ENCODE results near the gene MRTFA. TPM values are rescaled to one million over a fixed set of nuclear protein-coding genes. Genes with fewer than 3 reads are reported as not detected.
"Not testable (repeated sequence)": the region's sequence is repeated elsewhere in the genome, so short reads cannot be mapped to it uniquely, and the experiment has no call there.

MRTFA gene
- polyA plus RNA-seq, 2 donors = 10.7 to 16.5 TPM

GRCh38 chr22:40500465-40500786, 136.1 kb downstream of the MRTFA start:
- not testable (repeated sequence) for H3K9me3 ChIP-seq (ENCODE audit: control insufficient read depth in 2 of 2, insufficient read depth in 1 of 2, low read depth in 1 of 2, low read length in 1 of 2); H3K4me3 ChIP-seq (ENCODE audit: low read depth in 1 of 2, low read length in 2 of 2); H3K27me3 ChIP-seq (ENCODE audit: control insufficient read depth in 1 of 2, insufficient read depth in 2 of 2, low read length in 2 of 2); H3K4me1 ChIP-seq (ENCODE audit: control insufficient read depth in 2 of 2, insufficient read depth in 2 of 2, low read length in 1 of 2); H3K27ac ChIP-seq (ENCODE audit: low read depth in 2 of 2, low read length in 1 of 2); H3K36me3 ChIP-seq (ENCODE audit: control insufficient read depth in 2 of 2, insufficient read depth in 2 of 2, low read length in 1 of 2)
- whole genome bisulfite sequencing, 2 donors = 74 to 80% methylated on average over 4 of the region's 5 CpGs

GRCh38 chr22:40499209-40499623, 137.3 kb downstream of the MRTFA start:
- H3K4me1 ChIP-seq (ENCODE audit: control insufficient read depth in 2 of 2, insufficient read depth in 2 of 2, low read length in 1 of 2) = peaks cover 0 to 2% of the 10 kb centered on the region in 2 donors
- H3K36me3 ChIP-seq (ENCODE audit: control insufficient read depth in 2 of 2, insufficient read depth in 2 of 2, low read length in 1 of 2) = no peaks in the 10 kb centered on the region
- no peak overlapping the region for H3K4me3 ChIP-seq (ENCODE audit: low read depth in 1 of 2, low read length in 2 of 2)
- no peaks in the 10 kb centered on the region for H3K27me3 ChIP-seq (ENCODE audit: control insufficient read depth in 1 of 2, insufficient read depth in 2 of 2, low read length in 2 of 2)
- no peaks in the 10 kb centered on the region for H3K9me3 ChIP-seq (ENCODE audit: control insufficient read depth in 2 of 2, insufficient read depth in 1 of 2, low read depth in 1 of 2, low read length in 1 of 2)
- H3K27ac ChIP-seq (ENCODE audit: low read depth in 2 of 2, low read length in 1 of 2) = no peak overlapping the region

GRCh38 chr22:40498420-40499208, 137.9 kb downstream of the MRTFA start:
- H3K27ac ChIP-seq (ENCODE audit: low read depth in 2 of 2, low read length in 1 of 2) = no peak overlapping the region
- 61 to 63% methylated on average over 6 of the region's 6 CpGs for WGBS, 2 donors
- no peaks in the 10 kb centered on the region for H3K9me3 ChIP-seq (ENCODE audit: control insufficient read depth in 2 of 2, insufficient read depth in 1 of 2, low read depth in 1 of 2, low read length in 1 of 2)
- no peaks in the 10 kb centered on the region for H3K36me3 ChIP-seq (ENCODE audit: control insufficient read depth in 2 of 2, insufficient read depth in 2 of 2, low read length in 1 of 2)
- no peak overlapping the region for H3K4me3 ChIP-seq (ENCODE audit: low read depth in 1 of 2, low read length in 2 of 2)
- no peaks in the 10 kb centered on the region for H3K27me3 ChIP-seq (ENCODE audit: control insufficient read depth in 1 of 2, insufficient read depth in 2 of 2, low read length in 2 of 2)
- peaks cover 0 to 2% of the 10 kb centered on the region in 2 donors for H3K4me1 ChIP-seq (ENCODE audit: control insufficient read depth in 2 of 2, insufficient read depth in 2 of 2, low read length in 1 of 2)

GRCh38 chr22:40493441-40493840, 143.1 kb downstream of the MRTFA start:
- WGBS, 2 donors = 71 to 82% methylated on average over 2 of the region's 2 CpGs
- H3K4me3 ChIP-seq (ENCODE audit: low read depth in 1 of 2, low read length in 2 of 2) = no peak overlapping the region
- H3K27me3 ChIP-seq (ENCODE audit: control insufficient read depth in 1 of 2, insufficient read depth in 2 of 2, low read length in 2 of 2) = no peaks in the 10 kb centered on the region
- H3K27ac ChIP-seq (ENCODE audit: low read depth in 2 of 2, low read length in 1 of 2) = no peak overlapping the region
- H3K9me3 ChIP-seq (ENCODE audit: control insufficient read depth in 2 of 2, insufficient read depth in 1 of 2, low read depth in 1 of 2, low read length in 1 of 2) = no peaks in the 10 kb centered on the region
- H3K36me3 ChIP-seq (ENCODE audit: control insufficient read depth in 2 of 2, insufficient read depth in 2 of 2, low read length in 1 of 2) = no peaks in the 10 kb centered on the region
- H3K4me1 ChIP-seq (ENCODE audit: control insufficient read depth in 2 of 2, insufficient read depth in 2 of 2, low read length in 1 of 2) = peaks cover 0 to 2% of the 10 kb centered on the region in 2 donors

GRCh38 chr22:40491990-40492631, 144.4 kb downstream of the MRTFA start:
- H3K4me1 ChIP-seq (ENCODE audit: control insufficient read depth in 2 of 2, insufficient read depth in 2 of 2, low read length in 1 of 2) = peaks cover 0 to 2% of the 10 kb centered on the region in 2 donors
- H3K36me3 ChIP-seq (ENCODE audit: control insufficient read depth in 2 of 2, insufficient read depth in 2 of 2, low read length in 1 of 2) = no peaks in the 10 kb centered on the region
- H3K27ac ChIP-seq (ENCODE audit: low read depth in 2 of 2, low read length in 1 of 2) = peak overlapping the region; percentile 18 to 24
- H3K9me3 ChIP-seq (ENCODE audit: control insufficient read depth in 2 of 2, insufficient read depth in 1 of 2, low read depth in 1 of 2, low read length in 1 of 2) = no peaks in the 10 kb centered on the region
- WGBS, 2 donors = 32 to 38% methylated on average over 5 of the region's 5 CpGs
- H3K4me3 ChIP-seq (ENCODE audit: low read depth in 1 of 2, low read length in 2 of 2) = no peak overlapping the region
- H3K27me3 ChIP-seq (ENCODE audit: control insufficient read depth in 1 of 2, insufficient read depth in 2 of 2, low read length in 2 of 2) = no peaks in the 10 kb centered on the region

- H3K9me3 ChIP-seq (ENCODE audit: control insufficient read depth in 2 of 2, insufficient read depth in 1 of 2, low read depth in 1 of 2, low read length in 1 of 2) = no peaks in the 10 kb centered on the region
- no peaks in the 10 kb centered on the region for H3K27me3 ChIP-seq (ENCODE audit: control insufficient read depth in 1 of 2, insufficient read depth in 2 of 2, low read length in 2 of 2)
- no peaks in the 10 kb centered on the region for H3K36me3 ChIP-seq (ENCODE audit: control insufficient read depth in 2 of 2, insufficient read depth in 2 of 2, low read length in 1 of 2)
- WGBS, 2 donors = 44 to 46% methylated on average over 3 of the region's 3 CpGs
- peaks cover 0 to 3% of the 10 kb centered on the region in 2 donors for H3K4me1 ChIP-seq (ENCODE audit: control insufficient read depth in 2 of 2, insufficient read depth in 2 of 2, low read length in 1 of 2)
- H3K4me3 ChIP-seq (ENCODE audit: low read depth in 1 of 2, low read length in 2 of 2) = no peak overlapping the region
- no peak overlapping the region for H3K27ac ChIP-seq (ENCODE audit: low read depth in 2 of 2, low read length in 1 of 2)
Observed at GRCh38 chr22:40487663-40488249, 148.8 kb downstream of the MRTFA start.

GRCh38 chr22:40486962-40487602, 149.4 kb downstream of the MRTFA start:
- H3K9me3 ChIP-seq (ENCODE audit: control insufficient read depth in 2 of 2, insufficient read depth in 1 of 2, low read depth in 1 of 2, low read length in 1 of 2) = no peaks in the 10 kb centered on the region
- no peaks in the 10 kb centered on the region for H3K27me3 ChIP-seq (ENCODE audit: control insufficient read depth in 1 of 2, insufficient read depth in 2 of 2, low read length in 2 of 2)
- no peaks in the 10 kb centered on the region for H3K36me3 ChIP-seq (ENCODE audit: control insufficient read depth in 2 of 2, insufficient read depth in 2 of 2, low read length in 1 of 2)
- peaks cover 0 to 3% of the 10 kb centered on the region in 2 donors for H3K4me1 ChIP-seq (ENCODE audit: control insufficient read depth in 2 of 2, insufficient read depth in 2 of 2, low read length in 1 of 2)
- H3K4me3 ChIP-seq (ENCODE audit: low read depth in 1 of 2, low read length in 2 of 2) = no peak overlapping the region
- 67 to 74% methylated on average over 2 of the region's 2 CpGs for WGBS, 2 donors
- no peak overlapping the region for H3K27ac ChIP-seq (ENCODE audit: low read depth in 2 of 2, low read length in 1 of 2)

GRCh38 chr22:40485813-40486667, 150.5 kb downstream of the MRTFA start:
- 42 to 52% methylated on average over 12 of the region's 12 CpGs for WGBS, 2 donors

More at GRCh38 chr22:40485813-40486667, 150.5 kb downstream of the MRTFA start:
- no peak overlapping the region for H3K4me3 ChIP-seq (ENCODE audit: low read depth in 1 of 2, low read length in 2 of 2)
- no peaks in the 10 kb centered on the region for H3K27me3 ChIP-seq (ENCODE audit: control insufficient read depth in 1 of 2, insufficient read depth in 2 of 2, low read length in 2 of 2)
- H3K27ac ChIP-seq (ENCODE audit: low read depth in 2 of 2, low read length in 1 of 2) = peak overlapping the region in 1 of 2 donors; percentile 47
- H3K4me1 ChIP-seq (ENCODE audit: control insufficient read depth in 2 of 2, insufficient read depth in 2 of 2, low read length in 1 of 2) = peaks cover 0 to 3% of the 10 kb centered on the region in 2 donors
- no peaks in the 10 kb centered on the region for H3K9me3 ChIP-seq (ENCODE audit: control insufficient read depth in 2 of 2, insufficient read depth in 1 of 2, low read depth in 1 of 2, low read length in 1 of 2)
- no peaks in the 10 kb centered on the region for H3K36me3 ChIP-seq (ENCODE audit: control insufficient read depth in 2 of 2, insufficient read depth in 2 of 2, low read length in 1 of 2)

All from esophagus (tissue), 2 donors.